CD14-positive monocyte (primary cell): ENCODE results near the gene ALDH4A1. TPM values are rescaled to one million over a fixed set of nuclear protein-coding genes. Genes with fewer than 3 reads are reported as not detected.

Experiments used
- DNase-seq, 3 donors: peaks; one replicate each; pipeline ENCODE4 v3.0.0-alpha.2; 2011 to 2022
- H2AFZ ChIP-seq: 2 replicates; pipeline ENCODE4 v1.6.0; 2012; ENCODE audit warnings: mild to moderate bottlenecking, low read depth, low read length, inconsistent platforms; ENCODE audit not compliant: insufficient read depth, poor library complexity, severe bottlenecking
- H3K27ac ChIP-seq, 2 donors: 1 replicate in 1 of 2; 2 replicates in 1 of 2; pipeline ENCODE4 v1.5.1; 2012 to 2013; ENCODE audit warnings: low read length in 2 of 2, control low read depth in 1 of 2, inconsistent platforms in 1 of 2, low read depth in 1 of 2, mild to moderate bottlenecking in 1 of 2
- H3K27me3 ChIP-seq, 2 donors: one replicate each; pipeline versions ENCODE4 v1.6.0 to v1.6.1; 2011 to 2013; ENCODE audit warnings: low read length in 2 of 2; ENCODE audit not compliant: control insufficient read depth in 2 of 2, insufficient read depth in 2 of 2
- H3K36me3 ChIP-seq, 2 donors: replicated peaks in 1 of 2; 1 replicate in 1 of 2; 2 replicates in 1 of 2; pipeline versions ENCODE4 v1.5.1 to v1.6.1; 2012 to 2013; ENCODE audit warnings: low read length in 2 of 2, control low read depth in 1 of 2, inconsistent platforms in 1 of 2, mild to moderate bottlenecking in 1 of 2; ENCODE audit not compliant: insufficient read depth in 2 of 2, control insufficient read depth in 1 of 2
- H3K4me1 ChIP-seq, 2 donors: 1 replicate in 1 of 2; 2 replicates in 1 of 2; pipeline versions ENCODE4 v1.5.1 to v1.6.1; 2012 to 2013; ENCODE audit warnings: low read length in 2 of 2, control low read depth in 1 of 2, inconsistent platforms in 1 of 2, mild to moderate bottlenecking in 1 of 2, moderate library complexity in 1 of 2; ENCODE audit not compliant: insufficient read depth in 2 of 2, control insufficient read depth in 1 of 2
- H3K4me2 ChIP-seq: replicated peaks from 2 replicates; pipeline ENCODE3; 2012; ENCODE audit warnings: low read length, moderate library complexity, mild to moderate bottlenecking; ENCODE audit not compliant: poor library complexity, severe bottlenecking; ENCODE audit errors: extremely low read depth
- H3K4me3 ChIP-seq, 3 experiments: fragments of 200-600 bp in 1 of 3; sonication (generic) in 1 of 3; replicated peaks in 1 of 3; 1 replicate in 2 of 3; 2 replicates in 1 of 3; pipeline ENCODE4 v1.5.1; 2011 to 2013; ENCODE audit warnings: low read length in 3 of 3, mild to moderate bottlenecking in 3 of 3, control low read depth in 2 of 3, low read depth in 2 of 3, inconsistent platforms in 1 of 3, moderate library complexity in 1 of 3
- H3K79me2 ChIP-seq: 2 replicates; pipeline ENCODE4 v1.6.0; 2012; ENCODE audit warnings: mild to moderate bottlenecking, control low read depth, inconsistent platforms, low read length, moderate library complexity; ENCODE audit not compliant: insufficient read depth
- H3K9ac ChIP-seq: 2 replicates; pipeline ENCODE4 v1.6.0; 2017; ENCODE audit warnings: low read length, mild to moderate bottlenecking; ENCODE audit not compliant: insufficient read depth, poor library complexity, severe bottlenecking
- H3K9me3 ChIP-seq, 2 donors: replicated peaks in 1 of 2; 1 replicate in 1 of 2; 2 replicates in 1 of 2; pipeline versions ENCODE4 v1.5.1 to v1.6.1; 2012 to 2013; ENCODE audit warnings: low read length in 2 of 2, control low read depth in 1 of 2; ENCODE audit not compliant: control insufficient read depth in 1 of 2, insufficient read depth in 1 of 2
- H4K20me1 ChIP-seq: 2 replicates; pipeline ENCODE4 v1.6.0; 2012; ENCODE audit warnings: mild to moderate bottlenecking, low read length, control low read depth, moderate library complexity; ENCODE audit not compliant: insufficient read depth
- H3K27ac Mint-ChIP-seq, 7 donors: one replicate each; pipeline ENCODE4 v1.8.0; 2020; ENCODE audit warnings: mild to moderate bottlenecking in 7 of 7, mixed read lengths in 7 of 7, moderate library complexity in 6 of 7, inconsistent platforms in 2 of 7
- H3K27me3 Mint-ChIP-seq, 3 donors: one replicate each; pipeline ENCODE4 v1.8.0; 2021 to 2022; ENCODE audit warnings: low read depth in 3 of 3, mild to moderate bottlenecking in 3 of 3, mixed read lengths in 3 of 3, moderate library complexity in 3 of 3, inconsistent platforms in 1 of 3
- H3K36me3 Mint-ChIP-seq, 2 donors: one replicate each; pipeline ENCODE4 v1.8.0; 2020; ENCODE audit warnings: mixed read lengths in 2 of 2, inconsistent platforms in 1 of 2, mild to moderate bottlenecking in 1 of 2
- H3K4me1 Mint-ChIP-seq: one replicate; pipeline ENCODE4 v1.8.0; 2020; ENCODE audit warnings: mild to moderate bottlenecking, mixed read lengths
- H3K4me3 Mint-ChIP-seq, 2 donors: one replicate each; pipeline ENCODE4 v1.8.0; 2020; ENCODE audit warnings: mild to moderate bottlenecking in 2 of 2, mixed read lengths in 2 of 2, moderate library complexity in 1 of 2
- H3K9me3 Mint-ChIP-seq, 7 donors: one replicate each; pipeline ENCODE4 v1.8.0; 2020 to 2022; ENCODE audit warnings: mixed read lengths in 7 of 7, mild to moderate bottlenecking in 6 of 7, moderate library complexity in 6 of 7, inconsistent platforms in 2 of 7
- CTCF ChIP-seq: fragments of 200-600 bp; IDR thresholded peaks from one replicate; pipeline ENCODE4 v1.8.0; 2022; ENCODE audit warnings: antibody characterized with exemption, mild to moderate bottlenecking
- WGBS: methylation state at CpG from one replicate; pipeline ENCODE4 v1.1.5; 2013; ENCODE audit warnings: missing lambda C conversion rate; ENCODE audit not compliant: insufficient coverage; 5-methylcytosine and 5-hydroxymethylcytosine counted together
- intact Hi-C, 2 donors: fragments of 100-400 bp; cut with micrococcal nuclease; formaldehyde crosslinking; loops; one replicate each; pipeline versions ENCODE4 v1.15.0 to v1.15.1; 2023
- polyA plus RNA-seq, 3 donors: library from polyadenylated mRNA; depleted of rRNA in 1 of 3; unstranded in 2 of 3; stranded (reverse) in 1 of 3; fragments of 300-500 nt in 2 of 3; fragments of >200 nt in 1 of 3; fragmentation: Illumina TruSeq in 2 of 3; gene quantifications; 1 replicate in 2 of 3; 2 replicates in 1 of 3; pipeline ENCODE4 v1.2.3, GENCODE V29; 2012 to 2021

ALDH4A1 gene
- polyA plus RNA-seq, 3 donors = 4.8 to 7.8 (median 6.1) TPM

- Mint-ChIP-seq H3K27ac (no peak overlapping the region), H3K27me3 (peaks cover 12 to 25% (median 20%) of the 10 kb centered on the region in 3 donors), H3K36me3 (no peaks in the 10 kb centered on the region), H3K4me3 (no peak overlapping the region), H3K4me1 (peaks cover 5% of the 10 kb centered on the region), H3K9me3 (peaks cover 0 to 2% (median 0%) of the 10 kb centered on the region in 7 donors)
- Histone ChIP-seq H3K4me3 (no peak overlapping the region), H2AFZ (no peak overlapping the region), H3K79me2 (no peaks in the 10 kb centered on the region), H3K4me1 (no peaks in the 10 kb centered on the region), H3K36me3 (no peaks in the 10 kb centered on the region), H3K27me3 (no peaks in the 10 kb centered on the region), H4K20me1 (no peaks in the 10 kb centered on the region), H3K9me3 (no peaks in the 10 kb centered on the region), H3K27ac (no peak overlapping the region), H3K4me2 (no peak overlapping the region), H3K9ac (no peak overlapping the region)
- WGBS = 85% methylated on average over 4 of the region's 6 CpGs
- TF ChIP-seq CTCF = no peak
- intact Hi-C loops = no loop called here
- DNase-seq = no peak
Observed at GRCh38 chr1:18866314-18866713, 36.0 kb downstream of the ALDH4A1 start.

- no peaks in the 10 kb centered on the region for H3K27me3 ChIP-seq
- H3K4me1 Mint-ChIP-seq = no peaks in the 10 kb centered on the region
- no peaks in the 10 kb centered on the region for H3K9me3 ChIP-seq
- no peak overlapping the region for H3K4me3 Mint-ChIP-seq
- no peaks in the 10 kb centered on the region for H3K4me1 ChIP-seq
- H3K79me2 ChIP-seq = no peaks in the 10 kb centered on the region
- H3K27ac Mint-ChIP-seq = no peak overlapping the region
- no peak overlapping the region for H3K4me2 ChIP-seq
- 80% methylated on average over 5 of the region's 9 CpGs for WGBS
- TF ChIP-seq CTCF = no peak
- peaks cover 12 to 25% (median 23%) of the 10 kb centered on the region in 3 donors for H3K27me3 Mint-ChIP-seq
- H2AFZ ChIP-seq = no peak overlapping the region
- no peaks in the 10 kb centered on the region for H3K36me3 Mint-ChIP-seq
- no peak overlapping the region for H3K4me3 ChIP-seq
- H3K27ac ChIP-seq = no peak overlapping the region
- no peak overlapping the region for H3K9ac ChIP-seq
- no peaks in the 10 kb centered on the region for H4K20me1 ChIP-seq
- DNase-seq = no peak
- no peaks in the 10 kb centered on the region for H3K36me3 ChIP-seq
- peaks cover 0 to 2% (median 0%) of the 10 kb centered on the region in 7 donors for H3K9me3 Mint-ChIP-seq
- intact Hi-C loops = no loop called here
Observed at GRCh38 chr1:18865176-18865575, 37.2 kb downstream of the ALDH4A1 start.
